Osteoblast (primary cell): ENCODE measurements around the gene KRT2. TPM values are rescaled to one million over a fixed set of nuclear protein-coding genes. Genes with fewer than 3 reads are reported as not detected.

ENCODE experiments used
- DNase-seq: peaks from one replicate; pipeline ENCODE4 v3.0.0; 2011; ENCODE audit warnings: low spot score, mixed read lengths; ENCODE audit not compliant: insufficient read length; ENCODE audit errors: missing footprints
- H2AFZ ChIP-seq: 2 replicates; pipeline ENCODE4 v1.6.0; 2011; ENCODE audit warnings: mild to moderate bottlenecking, low read length
- H3K27ac ChIP-seq: 2 replicates; pipeline ENCODE4 v1.5.1; 2011; ENCODE audit warnings: mild to moderate bottlenecking, low read depth, low read length, moderate library complexity
- H3K27me3 ChIP-seq: 2 replicates; pipeline ENCODE4 v1.6.0; 2012; ENCODE audit warnings: mild to moderate bottlenecking, control low read depth, inconsistent platforms, low read length, moderate library complexity; ENCODE audit not compliant: insufficient read depth
- H3K36me3 ChIP-seq: 2 replicates; pipeline ENCODE4 v1.5.1; 2011; ENCODE audit warnings: mild to moderate bottlenecking, low read length, control low read depth, moderate library complexity; ENCODE audit not compliant: insufficient read depth
- H3K4me1 ChIP-seq: 2 replicates; pipeline ENCODE4 v1.5.1; 2011; ENCODE audit warnings: mild to moderate bottlenecking, low read length, control low read depth, moderate library complexity; ENCODE audit not compliant: insufficient read depth
- H3K4me2 ChIP-seq: 2 replicates; pipeline ENCODE4 v1.6.0; 2011; ENCODE audit warnings: mild to moderate bottlenecking, low read length; ENCODE audit not compliant: insufficient read depth
- H3K4me3 ChIP-seq: fragments of 200-600 bp; sonication (generic); 3 replicates; pipeline ENCODE4 v1.5.1; 2012; ENCODE audit warnings: mild to moderate bottlenecking, low read length, inconsistent platforms; ENCODE audit not compliant: insufficient read depth
- H3K79me2 ChIP-seq: 2 replicates; pipeline ENCODE4 v1.6.0; 2012; ENCODE audit warnings: mild to moderate bottlenecking, low read length, control low read depth, inconsistent platforms; ENCODE audit not compliant: insufficient read depth
- H3K9me3 ChIP-seq: 2 replicates; pipeline ENCODE4 v1.5.1; 2011; ENCODE audit warnings: low read depth, low read length, control low read depth
- H4K20me1 ChIP-seq: 2 replicates; pipeline ENCODE4 v1.6.0; 2012; ENCODE audit warnings: mild to moderate bottlenecking, low read length, control low read depth; ENCODE audit not compliant: insufficient read depth
- CTCF ChIP-seq: IDR thresholded peaks from 2 replicates; pipeline ENCODE4 v1.5.1; 2011; ENCODE audit warnings: mild to moderate bottlenecking, low read depth, low read length, moderate library complexity; ENCODE audit errors: extremely low read depth
- total RNA-seq: library from RNA; depleted of rRNA; stranded (reverse); fragments of >200 nt; gene quantifications from 2 replicates; pipeline ENCODE4 v1.2.3, GENCODE V29; 2012

KRT2 gene
- total RNA-seq, 1 donor = not detected

- no peaks in the 10 kb centered on the region for H3K4me1 ChIP-seq
- no peak overlapping the region for H2AFZ ChIP-seq
- H3K9me3 ChIP-seq = no peaks in the 10 kb centered on the region
- no peak overlapping the region for H3K4me3 ChIP-seq
- DNase-seq = no peak
- no peaks in the 10 kb centered on the region for H4K20me1 ChIP-seq
- no peak for TF ChIP-seq CTCF
- H3K27me3 ChIP-seq = peaks cover 35% of the 10 kb centered on the region
- H3K79me2 ChIP-seq = no peaks in the 10 kb centered on the region
- H3K36me3 ChIP-seq = no peaks in the 10 kb centered on the region
- no peak overlapping the region for H3K4me2 ChIP-seq
- no peak overlapping the region for H3K27ac ChIP-seq
These were observed 23.2 kb downstream of the KRT2 start for GRCh38 chr12:52628841-52629240.

GRCh38 chr12:52628111-52628507, 23.9 kb downstream of the KRT2 start:
- Histone ChIP-seq H3K27ac (no peak overlapping the region), H3K4me3 (no peak overlapping the region), H3K36me3 (no peaks in the 10 kb centered on the region), H3K4me1 (no peaks in the 10 kb centered on the region), H2AFZ (no peak overlapping the region), H3K27me3 (peaks cover 30% of the 10 kb centered on the region), H3K9me3 (no peaks in the 10 kb centered on the region), H3K79me2 (no peaks in the 10 kb centered on the region), H4K20me1 (no peaks in the 10 kb centered on the region), H3K4me2 (no peak overlapping the region)
- DNase-seq = no peak
- no peak for TF ChIP-seq CTCF

- H3K9me3 ChIP-seq = no peaks in the 10 kb centered on the region
- H3K79me2 ChIP-seq = no peaks in the 10 kb centered on the region
- H3K27me3 ChIP-seq = peaks cover 29% of the 10 kb centered on the region
- no peaks in the 10 kb centered on the region for H4K20me1 ChIP-seq
- H3K4me3 ChIP-seq = no peak overlapping the region
- H3K4me2 ChIP-seq = no peak overlapping the region
- no peaks in the 10 kb centered on the region for H3K4me1 ChIP-seq
- DNase-seq = no peak
- no peak overlapping the region for H3K27ac ChIP-seq
- no peak overlapping the region for H2AFZ ChIP-seq
- no peak for TF ChIP-seq CTCF
- no peaks in the 10 kb centered on the region for H3K36me3 ChIP-seq
These were observed 24.5 kb downstream of the KRT2 start for GRCh38 chr12:52627395-52628110.

DNA sequence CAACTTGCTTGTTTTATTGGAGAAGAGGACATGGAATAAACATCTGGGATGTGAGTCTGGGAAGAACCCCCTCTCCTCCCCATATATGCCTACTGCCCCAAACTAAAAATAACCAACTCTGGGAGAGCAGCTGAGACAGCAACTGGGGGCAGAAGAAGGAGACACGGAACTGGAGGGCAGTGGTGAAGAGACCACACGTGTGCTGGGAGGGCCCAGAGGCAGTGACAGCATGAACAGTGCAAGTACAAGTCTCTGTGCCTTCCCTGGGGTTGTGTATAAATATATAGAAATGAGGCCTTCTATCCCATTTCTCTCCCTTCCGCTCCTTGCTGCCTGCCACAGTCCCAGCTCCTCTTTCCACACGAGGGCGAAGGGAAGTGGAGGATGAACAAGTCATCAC, 29.7 kb downstream of the KRT2 start:
- H3K79me2 ChIP-seq = no peaks in the 10 kb centered on the region
- H3K27me3 ChIP-seq = peaks cover 32% of the 10 kb centered on the region
- no peak overlapping the region for H2AFZ ChIP-seq
- H3K4me1 ChIP-seq = no peaks in the 10 kb centered on the region
- H3K4me2 ChIP-seq = no peak overlapping the region
- no peaks in the 10 kb centered on the region for H4K20me1 ChIP-seq
- H3K27ac ChIP-seq = no peak overlapping the region
- no peaks in the 10 kb centered on the region for H3K36me3 ChIP-seq
- H3K9me3 ChIP-seq = no peaks in the 10 kb centered on the region
- DNase-seq = no peak
- no peak for TF ChIP-seq CTCF
- H3K4me3 ChIP-seq = no peak overlapping the region
